Activated CD4-positive, alpha-beta T cell treated with anti-CD3 and anti-CD28 coated beads for 48 hours (primary cell): Measurements from ENCODE around the gene CMTR1.
"Not testable (repeated sequence)": the region's sequence is repeated elsewhere in the genome, so short reads cannot be mapped to it uniquely, and the experiment has no call there.

ENCODE experiments used
- DNase-seq: peaks from one replicate; pipeline ENCODE4 v3.0.0-alpha.2; 2020

Gene CMTR1

DNA sequence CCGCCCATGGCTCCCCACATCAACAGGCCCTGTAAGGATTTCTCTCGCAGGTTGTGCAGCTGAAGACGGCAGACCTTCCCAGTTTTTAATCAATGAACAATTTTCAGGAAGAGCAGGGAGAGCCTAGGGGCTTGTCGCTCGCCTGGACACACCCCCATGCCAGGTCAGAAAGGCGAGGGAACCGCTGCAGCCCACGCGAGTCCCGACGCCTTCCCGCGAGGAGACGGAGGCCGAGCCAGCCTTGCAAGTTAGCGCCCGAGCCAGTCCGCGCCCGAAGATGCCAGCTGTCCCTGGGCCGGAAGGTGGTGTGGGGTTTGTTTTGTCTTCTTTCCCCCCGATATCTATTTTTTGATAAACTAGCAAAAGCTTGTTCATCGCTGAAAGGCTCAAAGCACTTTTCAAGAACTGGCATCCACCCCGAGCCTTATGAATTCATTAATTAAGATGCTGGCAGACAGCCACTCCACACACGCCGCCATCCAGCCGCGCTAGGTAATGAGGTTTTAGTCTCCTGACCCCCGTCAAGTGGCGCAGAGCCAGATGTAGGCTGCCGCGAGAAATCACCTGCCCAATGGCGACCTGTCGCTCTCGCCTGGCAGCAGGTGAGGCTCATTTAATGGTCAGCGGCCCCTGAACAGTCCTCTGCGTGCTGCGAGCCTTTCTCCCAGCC lies 60.1 kb downstream of the CMTR1 start:
- no peak for DNase-seq

DNA sequence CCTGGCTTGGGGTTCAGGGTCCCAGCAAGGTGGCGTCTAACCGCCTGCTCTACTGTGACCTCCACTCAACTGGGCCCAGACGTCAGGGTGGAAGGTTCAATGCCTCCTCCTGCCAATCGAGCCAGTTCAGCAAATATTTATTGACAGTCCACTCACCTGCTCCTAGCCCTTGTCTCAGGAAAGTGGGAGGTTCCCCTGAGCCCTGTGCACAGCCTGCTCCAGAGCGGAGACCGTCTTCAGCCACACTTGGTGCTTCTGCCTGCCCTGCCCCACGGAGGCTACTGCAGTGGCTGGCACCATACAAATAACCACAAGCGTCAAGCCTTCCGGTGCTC lies 60.6 kb downstream of the CMTR1 start:
- no peak for DNase-seq

DNA sequence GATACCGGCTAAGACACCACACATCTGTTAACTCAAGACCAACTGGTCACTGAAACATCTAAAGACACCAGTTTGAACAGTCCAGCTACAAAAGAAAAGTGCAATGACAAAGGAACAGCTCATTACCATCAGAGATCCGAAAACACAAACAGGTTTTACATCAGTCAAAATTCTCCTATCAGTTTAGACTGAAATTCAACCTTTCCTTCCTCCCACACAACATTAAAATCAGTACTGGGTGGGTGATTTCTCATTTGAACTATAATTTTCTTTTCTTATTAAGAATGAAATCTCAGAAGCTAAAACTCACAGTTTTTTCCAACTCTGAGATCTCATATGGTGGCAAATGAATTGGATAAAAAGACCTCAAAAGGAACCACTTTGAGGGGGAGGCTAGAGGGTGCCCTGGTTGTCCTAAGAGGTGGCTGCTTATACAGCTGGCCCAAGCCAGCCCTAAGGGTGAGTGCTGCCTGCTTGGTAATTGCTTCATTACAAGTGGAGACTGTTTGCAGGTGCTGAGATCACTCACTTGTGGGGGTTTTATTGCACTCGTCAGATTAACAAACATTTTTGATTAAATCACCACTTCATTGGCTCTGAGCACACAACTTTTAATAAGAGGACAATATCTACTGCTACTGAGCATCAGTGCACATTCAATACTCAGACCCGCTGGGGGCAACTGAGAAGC lies 62.4 kb downstream of the CMTR1 start:
- DNase-seq, result peak; percentile 63

DNA sequence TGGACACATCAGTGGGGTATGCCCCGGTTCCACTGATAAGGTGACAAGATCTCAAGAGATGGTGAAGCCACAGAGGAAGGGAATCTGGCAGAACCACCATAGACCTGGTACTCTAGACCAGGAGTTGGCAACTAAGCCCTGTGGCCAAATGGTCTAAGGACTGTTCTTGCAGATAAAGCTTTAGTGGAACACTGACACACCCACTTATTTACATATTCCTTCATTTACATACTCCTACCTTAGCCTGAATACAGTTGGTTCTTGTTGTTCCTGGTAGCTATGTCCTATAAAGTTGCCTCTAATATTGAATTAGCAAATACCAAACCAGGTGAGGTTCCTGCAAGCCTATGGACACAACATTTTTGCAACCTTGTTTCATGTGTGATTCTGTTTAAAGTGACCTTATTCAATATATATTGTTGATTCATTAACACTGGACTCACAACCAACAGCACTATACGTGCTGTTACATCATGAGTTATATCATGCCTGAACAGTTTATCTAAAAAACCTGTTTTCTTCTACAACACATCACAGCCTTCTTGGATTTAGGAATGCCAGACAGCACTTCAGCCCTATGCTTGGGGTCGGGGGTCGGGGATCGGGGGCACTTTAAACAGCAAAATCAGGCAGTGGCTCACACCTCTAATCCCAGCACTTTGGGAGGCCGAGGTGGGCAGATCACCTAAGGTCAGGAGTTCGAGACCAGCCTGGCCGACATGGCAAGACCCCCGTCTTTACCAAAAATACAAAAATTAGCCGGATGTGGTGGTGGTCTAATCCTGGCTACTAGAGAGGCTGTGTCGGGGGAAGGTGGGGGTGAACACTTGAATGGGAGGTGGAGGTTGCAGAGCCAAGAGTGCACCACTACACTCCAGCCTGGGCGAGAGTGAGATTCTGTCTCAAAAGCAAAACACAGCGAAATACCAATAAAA lies 64.2 kb downstream of the CMTR1 start:
- no peak for DNase-seq

DNA sequence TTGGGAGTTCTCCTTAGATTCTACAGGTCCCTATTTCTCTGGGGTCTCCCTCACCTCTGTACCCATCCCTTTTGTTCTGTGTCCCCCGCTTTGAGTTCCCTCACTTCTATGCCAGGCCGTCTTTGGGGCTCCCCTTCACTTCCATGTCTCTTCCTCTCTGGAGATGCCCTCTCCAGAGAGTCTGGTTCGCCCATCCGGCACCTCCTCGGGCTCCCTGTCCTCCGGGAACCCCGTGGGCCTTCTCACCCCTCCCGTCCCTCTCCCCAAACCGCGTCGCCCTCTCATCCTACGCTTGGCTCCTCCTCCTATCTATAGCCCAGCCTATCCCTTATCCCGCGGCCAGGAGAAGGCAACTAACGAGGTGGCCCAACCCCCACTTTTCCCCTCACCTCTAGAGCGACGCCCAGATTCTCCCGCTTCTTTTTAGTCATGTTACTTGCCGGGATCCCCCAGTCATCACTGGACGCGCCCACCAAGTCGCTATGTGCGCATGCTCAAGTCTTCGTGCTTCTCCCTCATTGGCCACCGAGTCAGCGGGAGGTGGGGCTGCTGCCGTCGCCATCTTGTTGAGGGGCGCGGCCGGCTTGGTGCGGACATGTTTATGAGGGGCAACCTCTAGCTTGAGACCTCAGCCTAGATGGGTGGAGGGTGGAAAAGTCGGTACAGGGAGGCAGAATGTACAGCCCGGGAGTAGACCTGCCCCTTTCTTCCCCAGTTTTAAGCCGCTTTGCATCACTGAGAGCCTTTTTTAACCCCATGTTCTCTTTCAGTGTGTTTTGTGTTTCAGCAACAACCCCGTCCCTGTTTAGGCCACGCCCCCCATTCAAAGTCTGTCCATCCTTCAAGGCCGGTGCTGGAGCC lies 66.6 kb downstream of the CMTR1 start, which contains the start of gene CCDC167:
Gene CCDC167, minus strand, starts transcription at position 461 of the 861 bp plus-strand sequence. Its CDS starts 30 bp downstream, at position 431.
- DNase-seq, result peak; percentile 99

DNA sequence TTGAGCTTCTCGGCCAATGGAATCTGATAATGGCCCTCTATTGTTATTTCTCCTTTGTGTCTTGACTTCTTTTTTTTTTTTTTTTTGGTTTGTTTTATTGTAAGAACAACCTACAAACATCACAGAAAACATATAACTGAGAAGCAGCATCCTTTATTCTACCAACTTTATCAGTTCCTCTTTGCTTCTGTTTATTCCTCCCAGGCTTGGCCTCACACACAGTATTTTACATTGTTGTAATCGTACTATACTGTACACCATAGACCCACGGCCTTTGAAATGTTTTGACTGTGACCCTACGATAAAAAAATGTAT lies 67.2 kb downstream of the CMTR1 start:
- no peak for DNase-seq

DNA sequence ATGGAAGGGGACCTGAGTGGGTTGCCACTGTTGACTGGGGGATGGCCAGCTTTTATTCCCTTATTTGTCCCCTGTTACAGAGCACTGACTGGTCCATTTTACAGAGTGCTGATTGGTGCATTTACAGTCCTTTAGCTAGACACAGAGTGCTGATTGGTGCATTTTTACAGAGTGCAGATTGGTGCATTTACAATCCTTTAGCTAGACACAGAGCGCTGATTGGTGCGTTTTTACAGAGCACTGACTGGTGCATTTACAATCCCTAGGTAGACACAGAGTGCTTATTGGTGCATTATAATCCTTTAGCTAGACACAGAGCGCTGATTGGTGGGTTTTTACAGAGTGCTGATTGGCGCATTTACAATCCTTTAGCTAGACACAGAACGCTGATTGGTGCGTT lies 67.9 kb downstream of the CMTR1 start:
- not testable (repeated sequence) for DNase-seq

DNA sequence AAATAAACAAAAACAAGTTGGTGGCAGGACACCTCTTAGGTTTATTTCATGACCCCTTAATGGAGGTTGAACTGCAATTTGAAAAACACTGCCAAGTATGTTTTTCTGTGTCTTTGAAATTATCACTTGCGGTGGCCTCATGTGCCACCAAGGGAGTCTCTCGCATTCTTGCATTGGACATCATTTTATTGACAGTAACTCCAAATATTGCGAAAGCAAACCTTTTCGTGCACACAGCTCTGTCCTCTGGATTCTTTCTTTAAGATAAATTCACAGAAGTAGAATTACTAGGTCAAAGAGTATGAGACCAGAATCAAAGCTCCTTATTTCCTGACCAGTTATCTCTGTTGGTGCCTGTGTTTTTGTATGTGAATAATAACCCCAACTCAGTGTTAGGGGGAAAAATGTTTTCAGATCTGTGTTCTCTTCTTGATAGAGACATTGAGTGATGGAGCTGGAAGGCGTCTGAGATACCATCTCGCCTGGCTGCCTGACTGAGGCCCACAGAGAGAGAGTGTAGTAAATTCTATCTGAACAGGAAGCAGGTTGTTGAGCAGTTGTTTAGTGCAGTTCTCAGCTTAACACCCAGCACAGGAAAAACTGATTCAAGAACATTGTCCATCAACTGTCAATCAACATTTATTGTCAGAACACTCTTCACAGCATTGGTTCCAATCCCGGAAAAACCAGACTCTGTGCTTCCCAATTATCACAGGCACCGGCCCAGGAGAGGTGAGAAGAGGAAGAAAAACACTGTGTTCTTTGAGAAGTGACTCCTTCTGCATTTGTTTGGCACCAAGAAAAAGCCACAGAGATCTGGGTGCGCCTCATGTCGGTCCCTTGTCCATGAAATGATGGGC lies 68.8 kb downstream of the CMTR1 start:
- no peak for DNase-seq

DNA sequence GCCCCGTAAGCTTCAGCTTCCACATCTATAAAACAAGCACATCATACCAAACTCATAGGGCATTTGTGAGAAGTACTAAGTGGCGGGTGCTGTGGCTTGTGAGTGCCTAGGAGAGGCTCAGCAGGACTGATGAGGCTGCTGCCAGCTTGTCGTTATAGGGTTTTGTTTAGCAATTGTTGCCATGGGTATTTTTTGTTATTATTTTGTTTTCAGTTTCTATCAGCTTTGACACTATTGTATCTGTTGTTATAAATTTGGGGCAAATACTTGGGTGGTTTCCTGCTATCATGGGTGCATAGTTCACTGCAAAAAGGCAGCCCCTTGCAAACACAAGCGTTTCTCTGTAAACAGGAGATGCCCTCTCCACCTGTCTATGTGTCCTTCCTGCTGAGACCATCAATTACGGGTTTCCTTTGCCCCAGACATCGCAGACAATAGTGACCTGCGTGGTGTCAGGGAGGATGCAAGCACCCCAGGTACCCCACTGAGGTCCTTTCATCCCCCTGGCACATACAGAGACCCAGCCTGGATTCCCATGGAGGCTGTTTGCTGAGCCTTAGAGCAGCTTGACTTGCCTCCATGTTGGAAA lies 69.8 kb downstream of the CMTR1 start:
- no peak for DNase-seq

DNA sequence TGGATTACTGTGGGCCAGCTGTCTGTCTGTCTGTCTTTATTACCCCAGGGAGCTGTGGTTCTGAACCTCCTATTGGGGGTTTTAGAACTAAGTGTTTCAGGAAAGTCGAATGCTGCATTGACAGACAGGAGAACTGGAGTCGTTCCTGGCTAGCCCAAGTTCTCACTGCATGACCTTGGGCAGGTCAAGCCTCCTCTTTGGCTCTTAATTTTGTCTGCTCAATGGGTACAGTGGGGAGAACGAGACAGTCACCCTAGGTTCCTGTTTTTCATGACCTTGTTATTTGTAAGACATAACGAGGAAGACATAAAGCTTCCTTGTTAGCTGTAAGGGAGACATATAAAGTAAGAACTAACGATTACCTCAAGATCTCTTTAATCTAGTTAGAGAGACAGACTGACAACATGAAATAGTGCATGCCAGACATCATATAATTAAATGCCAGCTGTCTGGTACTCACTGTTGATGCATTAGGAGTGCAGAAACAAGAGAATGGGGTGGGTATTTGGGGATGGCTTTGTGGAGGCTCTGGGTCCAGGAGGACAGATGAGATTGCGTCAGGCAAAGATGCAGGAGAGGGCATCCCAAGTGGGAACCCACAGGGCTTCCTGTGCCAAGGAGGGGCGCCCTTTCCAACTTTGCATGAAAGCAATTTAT lies 70.4 kb downstream of the CMTR1 start:
- DNase-seq, result no peak

DNA sequence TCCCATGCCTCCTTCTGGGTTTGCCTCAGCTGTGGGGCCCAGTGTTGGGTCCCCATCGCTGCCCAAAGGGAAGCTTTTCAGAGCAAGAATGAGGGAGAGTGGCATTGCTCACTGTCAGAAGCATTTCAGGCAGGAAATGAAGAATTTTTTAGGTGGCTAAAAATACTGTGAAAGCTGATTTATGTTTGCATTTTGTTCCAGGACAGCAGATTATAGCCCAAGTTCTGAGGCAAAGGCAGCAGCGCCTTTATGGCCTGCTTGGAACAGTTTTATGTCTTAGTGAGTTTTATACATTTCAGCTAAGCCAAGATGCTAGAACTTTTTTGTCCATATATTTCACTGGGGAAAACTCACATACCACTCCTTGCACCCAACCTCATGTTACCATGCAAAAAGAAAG lies 71.0 kb downstream of the CMTR1 start:
- no peak for DNase-seq

DNA sequence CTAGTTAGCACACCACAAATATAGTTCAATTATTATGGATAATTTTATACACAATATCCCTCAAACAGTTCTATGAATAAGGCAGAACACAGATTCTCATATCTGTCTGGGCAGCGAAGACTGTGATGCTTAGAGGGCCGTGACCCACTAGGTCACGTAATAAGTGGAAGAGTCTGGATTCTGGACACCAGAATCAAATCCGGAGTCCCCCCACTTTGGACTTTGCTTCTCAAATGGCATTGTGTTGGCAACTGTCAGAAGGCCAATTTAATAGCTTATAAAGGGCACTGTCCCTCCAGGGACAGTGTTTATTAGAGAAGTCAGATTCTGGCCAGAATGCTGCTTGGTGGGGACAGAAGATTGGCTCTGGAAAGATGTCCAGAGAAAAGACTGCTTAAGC lies 73.5 kb downstream of the CMTR1 start:
- no peak for DNase-seq

DNA sequence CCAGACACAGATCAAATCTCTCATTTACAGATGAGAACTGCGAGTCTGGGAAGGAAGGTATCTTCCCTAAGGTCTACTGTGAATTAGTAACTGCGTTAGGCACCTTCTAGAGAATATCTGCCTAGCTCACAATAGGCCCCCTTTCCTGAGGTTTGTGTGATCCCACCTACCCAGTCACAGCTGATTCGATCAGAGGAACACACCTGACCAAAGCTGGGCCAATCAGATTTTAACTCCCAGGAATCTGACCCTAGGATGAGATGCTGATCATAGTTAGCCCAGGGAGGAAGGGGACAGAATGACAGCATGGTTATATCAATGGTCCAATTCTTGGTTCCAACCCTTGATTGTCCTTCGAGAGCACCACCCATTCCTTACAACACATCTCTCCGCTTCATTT lies 74.1 kb downstream of the CMTR1 start:
- no peak for DNase-seq

DNA sequence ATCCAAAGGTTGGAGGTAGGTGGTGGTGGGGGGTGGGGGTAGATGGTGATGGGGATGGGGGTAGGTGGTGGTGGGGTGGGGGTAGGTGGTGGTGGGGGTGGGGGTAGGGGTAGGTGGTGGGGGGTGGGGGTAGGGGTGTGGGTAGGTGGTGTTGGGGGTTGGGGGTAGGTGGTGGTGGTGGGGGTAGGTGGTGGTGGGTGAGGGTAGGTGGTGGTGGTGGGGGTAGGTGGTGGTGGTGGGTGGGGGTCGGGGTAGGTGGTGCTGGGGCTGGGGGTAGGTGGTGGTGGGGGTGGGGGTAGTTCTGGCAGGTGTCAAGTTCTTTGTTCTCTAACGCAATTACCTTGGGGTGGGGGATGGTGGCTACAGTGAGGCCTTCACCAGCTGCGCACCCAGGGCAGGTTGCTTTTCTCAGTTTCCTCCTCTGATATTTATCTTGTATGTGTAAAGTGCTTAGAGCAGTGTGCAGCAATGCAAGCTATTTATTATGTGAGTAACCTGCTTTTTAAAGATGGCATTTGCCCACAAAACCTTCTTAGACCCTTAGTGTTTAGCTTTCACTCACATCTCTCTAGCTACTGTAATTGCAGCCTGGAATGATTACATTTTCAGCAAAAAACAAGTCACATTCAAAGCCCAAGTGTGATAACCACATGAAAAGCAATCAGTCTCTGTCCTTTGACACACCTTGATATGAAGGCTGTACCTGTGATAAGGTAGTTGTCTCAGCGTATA lies 74.8 kb downstream of the CMTR1 start:
- peak; percentile 64 for DNase-seq

DNA sequence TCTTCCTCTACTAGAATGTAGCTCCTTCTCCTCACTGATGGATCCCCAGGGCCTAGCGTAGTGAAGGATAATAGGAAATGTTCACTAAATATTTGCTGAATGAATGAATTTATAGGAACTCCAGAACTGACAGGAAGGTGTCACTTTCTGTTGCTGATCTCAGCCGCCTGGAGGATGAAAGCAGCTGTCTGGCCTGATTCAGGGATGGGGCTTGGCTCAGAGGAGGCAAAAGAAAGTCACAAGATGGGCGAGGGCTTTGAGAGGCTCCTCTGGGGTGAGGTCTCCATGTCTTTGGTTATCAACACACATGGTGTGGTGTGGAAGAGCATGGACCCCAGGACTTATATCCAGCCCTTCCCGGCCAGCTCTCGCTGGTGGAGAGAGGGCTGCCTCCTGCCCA lies 78.2 kb downstream of the CMTR1 start:
- no peak for DNase-seq

DNA sequence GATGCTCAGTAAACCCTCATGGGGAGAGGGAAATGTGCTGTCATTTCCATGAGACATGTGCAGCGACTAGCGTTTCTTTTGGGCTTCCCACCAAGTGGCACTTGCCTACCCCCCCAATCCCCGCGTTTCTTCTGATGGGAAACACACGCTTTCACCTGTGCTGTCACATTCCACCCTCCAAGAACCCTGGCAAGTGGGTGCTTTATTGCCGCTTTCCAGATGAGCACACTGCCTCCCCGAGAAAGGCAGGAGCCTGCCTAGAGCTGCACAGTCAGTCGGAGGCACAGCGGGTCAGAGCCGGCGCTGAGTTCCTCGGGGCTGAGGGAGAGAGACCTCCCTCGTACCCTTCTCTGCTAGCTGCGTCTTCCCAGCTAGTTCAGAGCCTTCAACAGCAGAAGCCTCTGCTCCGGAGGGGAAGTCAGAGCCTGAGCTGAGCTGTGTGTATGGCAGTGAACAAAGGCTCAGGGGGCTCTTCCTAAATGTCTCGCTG lies 78.9 kb downstream of the CMTR1 start:
- DNase-seq, result no peak

DNA sequence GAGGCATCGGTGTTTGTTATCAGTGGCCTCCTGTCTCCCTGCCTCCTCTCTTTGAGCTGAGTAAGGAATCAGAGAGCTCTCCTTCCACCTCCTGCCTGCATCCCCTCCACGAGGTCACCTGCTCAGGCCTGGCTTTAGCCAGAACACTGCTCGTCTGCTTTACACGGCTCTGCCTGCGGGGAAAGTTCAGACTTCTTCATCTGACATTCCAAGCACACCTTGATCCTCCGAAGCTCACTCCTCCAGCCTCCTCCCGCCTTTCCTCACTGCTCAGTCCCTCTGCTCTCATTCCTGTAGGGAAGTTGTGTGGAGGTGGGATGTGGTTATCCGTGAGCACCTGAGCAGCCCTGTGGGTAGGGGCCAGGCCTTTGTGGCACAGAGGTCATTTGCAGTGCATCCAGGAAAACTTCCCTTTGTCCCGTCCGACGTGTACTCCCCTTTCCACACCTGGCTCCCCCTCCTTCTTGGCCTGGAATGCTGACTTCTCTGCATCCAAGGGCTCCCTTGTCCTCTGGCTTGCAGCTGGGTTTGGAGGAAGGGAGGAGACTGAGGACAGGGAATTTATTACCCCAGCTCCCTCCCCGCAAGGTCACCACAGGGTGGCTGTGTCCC lies 79.5 kb downstream of the CMTR1 start:
- no peak for DNase-seq

DNA sequence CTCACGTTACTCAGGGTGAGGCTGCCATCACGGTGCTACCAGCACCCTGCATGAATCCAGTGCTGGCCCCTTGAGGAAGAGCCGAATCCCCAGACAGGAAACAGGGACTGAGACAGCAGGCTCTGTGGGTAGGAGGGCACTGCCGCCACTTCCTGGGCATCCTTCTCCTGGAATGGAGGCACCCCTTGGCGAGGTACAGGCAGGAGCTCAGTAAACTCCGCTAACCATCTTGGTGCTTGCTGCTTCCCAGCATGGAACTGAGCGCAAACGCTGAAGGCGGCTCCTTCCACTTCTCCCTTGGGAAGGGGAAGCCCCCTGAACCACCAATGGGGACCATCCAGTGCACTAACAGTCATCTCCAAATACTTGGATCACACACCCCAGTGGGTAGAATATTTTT lies 80.1 kb downstream of the CMTR1 start:
- DNase-seq, result no peak

DNA sequence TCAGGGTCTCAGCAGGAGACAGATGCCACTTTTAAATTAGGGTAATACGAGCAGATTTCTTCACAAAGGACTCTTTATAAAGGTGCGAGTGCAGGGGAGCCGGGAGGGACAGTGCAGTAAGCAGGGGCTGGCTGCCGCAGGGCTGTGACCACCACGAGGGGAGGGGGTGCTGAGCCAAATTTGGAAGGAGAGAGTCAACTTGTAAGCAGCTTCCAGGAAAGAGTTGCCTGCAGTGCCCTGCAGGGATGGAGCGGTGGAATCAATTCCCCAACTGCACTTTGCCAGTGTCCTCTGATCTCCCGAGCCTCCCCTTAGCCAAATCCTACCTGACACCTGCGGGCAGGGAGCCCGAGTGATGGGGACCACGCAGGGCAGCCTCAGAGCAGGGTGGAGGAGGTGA lies 80.6 kb downstream of the CMTR1 start:
- DNase-seq, result no peak

DNA sequence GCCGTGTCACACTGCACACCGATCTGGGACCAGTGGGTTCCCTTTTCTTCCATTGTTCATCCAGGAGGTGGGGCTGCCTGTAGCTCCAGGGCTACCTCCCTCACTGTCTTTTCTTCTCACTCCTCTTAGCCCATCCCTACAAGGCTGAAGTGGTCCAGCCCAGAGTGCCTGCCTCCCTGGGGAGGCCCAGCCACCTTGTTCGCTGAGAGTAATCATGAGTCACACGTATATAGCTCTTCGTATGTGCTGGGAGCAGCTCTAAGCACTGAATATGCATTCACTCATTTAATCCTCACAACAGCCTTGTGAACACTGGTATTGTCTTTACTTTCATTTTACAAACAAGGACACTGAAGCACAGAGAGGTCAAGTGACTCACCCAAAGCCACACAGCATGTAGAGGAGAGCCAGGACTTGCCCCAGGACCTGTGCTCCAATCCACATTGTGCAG lies 81.3 kb downstream of the CMTR1 start:
- DNase-seq, result peak; percentile 70
